SK-N-SH (cell line): Measurements from ENCODE around the gene CCDC102A. TPM values are rescaled to one million over a fixed set of nuclear protein-coding genes. Genes with fewer than 3 reads are reported as not detected.
A peak's percentile ranks its signal among the peaks of the same experiment; 100 is the strongest.

ENCODE experiments used
- CTCF ChIA-PET: fragments of 300-600, 350-600 bp; formaldehyde crosslinking; extraction: SDS; loops from one replicate; lab custom pipeline; 2021; lab: Yijun Ruan, JAX
- POLR2A ChIA-PET: fragments of 350-600 bp; sonication (Branson Sonifier 250); formaldehyde crosslinking; extraction: SDS; loops from one replicate; lab custom pipeline; 2020; ENCODE audit warnings: antibody characterized with exemption, inconsistent platforms; lab: Yijun Ruan, JAX
- DNase-seq: peaks from one replicate; pipeline ENCODE4 v3.0.0; 2012
- H2AFZ ChIP-seq: fragments of 200-600 bp; sonication (generic); 2 replicates; pipeline ENCODE4 v1.8.1; 2016; ENCODE audit warnings: antibody characterized with exemption, mild to moderate bottlenecking, low read depth
- H3F3A ChIP-seq: fragments of 200-600 bp; sonication (generic); replicated peaks from 2 replicates; pipeline ENCODE3; 2016; ENCODE audit warnings: antibody characterized with exemption, mild to moderate bottlenecking; ENCODE audit not compliant: insufficient read depth
- H3K27ac ChIP-seq, 2 experiments: fragments of 200-500 bp in 1 of 2; fragments of 200-600 bp in 1 of 2; sonication (Bioruptor generic) in 1 of 2; sonication (generic), shearing (Covaris generic) in 1 of 2; 2 replicates each; pipeline versions ENCODE4 v1.5.1 to v1.6.1; 2014 to 2016; ENCODE audit warnings: low read depth in 2 of 2, inconsistent platforms in 1 of 2, low read length in 1 of 2, mild to moderate bottlenecking in 1 of 2, mixed read lengths in 1 of 2
- H3K27me3 ChIP-seq: fragments of 200-600 bp; sonication (generic), shearing (Covaris generic); 2 replicates; pipeline ENCODE4 v1.6.1; 2016; ENCODE audit warnings: mixed run types; ENCODE audit not compliant: insufficient read depth
- H3K36me3 ChIP-seq, 2 experiments: fragments of 200-500 bp in 1 of 2; fragments of 200-600 bp in 1 of 2; sonication (Bioruptor generic) in 1 of 2; sonication (generic) in 1 of 2; replicated peaks in 1 of 2; 2 replicates each; pipeline versions ENCODE3 to v1.5.1; 2014 to 2016; ENCODE audit warnings: low read length in 1 of 2, mild to moderate bottlenecking in 1 of 2; ENCODE audit not compliant: insufficient read depth in 2 of 2, control insufficient read depth in 1 of 2
- H3K4me1 ChIP-seq, 2 experiments: fragments of 200-500 bp in 1 of 2; fragments of 200-600 bp in 1 of 2; sonication (Bioruptor generic) in 1 of 2; sonication (generic), shearing (Covaris generic) in 1 of 2; 2 replicates each; pipeline versions ENCODE4 v1.5.1 to v1.6.1; 2014 to 2016; ENCODE audit warnings: low read depth in 1 of 2, low read length in 1 of 2, mixed run types in 1 of 2; ENCODE audit not compliant: insufficient read depth in 2 of 2, control insufficient read depth in 1 of 2
- H3K4me2 ChIP-seq: fragments of 200-600 bp; sonication (generic), shearing (Covaris generic); 2 replicates; pipeline ENCODE4 v1.6.1; 2017; ENCODE audit warnings: mixed run types
- H3K4me3 ChIP-seq, 2 experiments: fragments of 200-500 bp in 1 of 2; fragments of 200-600 bp in 1 of 2; sonication (Bioruptor generic) in 1 of 2; sonication (generic), shearing (Covaris generic) in 1 of 2; 2 replicates each; pipeline versions ENCODE4 v1.5.1 to v1.8.1; 2014 to 2016; ENCODE audit warnings: low read depth in 2 of 2, inconsistent platforms in 1 of 2, low read length in 1 of 2, mild to moderate bottlenecking in 1 of 2, mixed read lengths in 1 of 2, moderate library complexity in 1 of 2
- H3K79me2 ChIP-seq: fragments of 200-600 bp; sonication (generic); 2 replicates; pipeline ENCODE4 v1.8.1; 2017; ENCODE audit warnings: mild to moderate bottlenecking; ENCODE audit not compliant: insufficient read depth
- H3K9ac ChIP-seq: fragments of 200-600 bp; sonication (generic); 2 replicates; pipeline ENCODE4 v1.6.1; 2017; ENCODE audit warnings: mixed run types
- H3K9me2 ChIP-seq: fragments of 200-600 bp; sonication (generic); 2 replicates; pipeline ENCODE4 v1.6.1; 2017; ENCODE audit warnings: mixed run types
- H3K9me3 ChIP-seq: fragments of 200-600 bp; sonication (generic); 2 replicates; pipeline ENCODE4 v1.6.1; 2017; ENCODE audit warnings: mixed run types, mild to moderate bottlenecking, moderate library complexity
- H4K20me1 ChIP-seq: fragments of 200-600 bp; sonication (generic); 2 replicates; pipeline ENCODE4 v1.6.1; 2017; ENCODE audit warnings: mild to moderate bottlenecking, mixed run types; ENCODE audit not compliant: insufficient read depth
- CHD2 ChIP-seq: fragments of 150-350 bp; IDR thresholded peaks from 2 replicates; pipeline ENCODE4 v1.6.1; 2018; ENCODE audit warnings: low read length; ENCODE audit not compliant: partially characterized antibody
- CTCF ChIP-seq: fragments of 200-600 bp; sonication (generic); IDR thresholded peaks from 2 replicates; pipeline ENCODE4 v1.6.1; 2017; ENCODE audit warnings: antibody characterized with exemption, mild to moderate bottlenecking, moderate library complexity
- ELF1 ChIP-seq: IDR thresholded peaks from 2 replicates; pipeline ENCODE4 v1.4.0; 2012
- FOSL2 ChIP-seq: IDR thresholded peaks from 2 replicates; pipeline ENCODE4 v1.4.0; 2012; ENCODE audit warnings: low read depth, mild to moderate bottlenecking, moderate library complexity, borderline replicate concordance
- FOXJ3 ChIP-seq: sonication (generic); formaldehyde crosslinking; IDR thresholded peaks from 2 replicates; pipeline ENCODE4 v1.5.1; 2020; ENCODE audit warnings: mild to moderate bottlenecking, missing genetic modification reagents
- GATA2 ChIP-seq: sonication (generic); formaldehyde crosslinking; IDR thresholded peaks from 2 replicates; pipeline ENCODE4 v1.5.0; 2020; ENCODE audit warnings: mild to moderate bottlenecking, missing genetic modification reagents
- MAX ChIP-seq: IDR thresholded peaks from 2 replicates; pipeline ENCODE4 v1.4.0; 2012; ENCODE audit warnings: low read depth
- MXI1 ChIP-seq: IDR thresholded peaks from 2 replicates; pipeline ENCODE4 v1.6.1; 2012; ENCODE audit warnings: mild to moderate bottlenecking, low read depth, low read length, improper control_type of control experiment
- NRF1 ChIP-seq: IDR thresholded peaks from 2 replicates; pipeline ENCODE4 v1.6.1; 2012; ENCODE audit warnings: low read depth, mild to moderate bottlenecking, low read length
- TAF1 ChIP-seq: IDR thresholded peaks from 2 replicates; pipeline ENCODE4 v1.6.1; 2012; ENCODE audit warnings: low read depth, mild to moderate bottlenecking, low read length, moderate library complexity, borderline replicate concordance
- USF2 ChIP-seq: fragments of 150-350 bp; IDR thresholded peaks from 2 replicates; pipeline ENCODE4 v1.6.1; 2017; ENCODE audit warnings: antibody characterized with exemption, low read length, low read depth, borderline replicate concordance
- ZBTB33 ChIP-seq: IDR thresholded peaks from 2 replicates; pipeline ENCODE4 v1.4.0; 2012; ENCODE audit warnings: low read depth, borderline replicate concordance
- WGBS: methylation state at CpG from one replicate; pipeline ENCODE4 v1.1.6; 2017; ENCODE audit warnings: low lambda C conversion rate; 5-methylcytosine and 5-hydroxymethylcytosine counted together
- polyA plus RNA-seq, 3 experiments: library from polyadenylated mRNA; depleted of rRNA; stranded (reverse); fragments of >200 nt; gene quantifications; 2 replicates each; pipeline ENCODE4 v1.2.3, GENCODE V29; 2012

CCDC102A gene
- polyA plus RNA-seq, 1 of the 3 experiments (the other 2 are of a cell fraction): 26.2 TPM

GRCh38 chr16:57469917-57470470, 66.4 kb downstream of the CCDC102A start (continued):
- TF ChIP-seq CHD2: no peak
- no peak for TF ChIP-seq MAX
- no peak for TF ChIP-seq CTCF
- TF ChIP-seq FOXJ3 (CRISPR knock-in tag): no peak
- TF ChIP-seq GATA2: no peak
- TF ChIP-seq MXI1: no peak
- TF ChIP-seq USF2: no peak
- no peak for TF ChIP-seq TAF1
- no peak for TF ChIP-seq ELF1

GRCh38 chr16:57469046-57469445, 67.3 kb downstream of the CCDC102A start:
- Histone ChIP-seq H3K4me3 (no peak overlapping the region), H4K20me1 (0 out of 2 replicates have a peak, but pooled peaks cover 3% of the 10 kb centered on the region), H3K4me1 (peaks cover 2 to 53% of the 10 kb centered on the region in 2 experiments; a peak in 2 of 4 replicates), H3F3A (peaks cover 4% of the 10 kb centered on the region), H2AFZ (no peak overlapping the region), H3K79me2 (peaks cover 19% of the 10 kb centered on the region; the same call in 1 of the 2 replicates), H3K9ac (no peak overlapping the region), H3K27ac (peak overlapping the region in 1 of 2 experiments; percentile 95; a peak in 2 of 4 replicates), H3K4me2 (no peak overlapping the region), H3K36me3 (peaks cover 58 to 89% of the 10 kb centered on the region in 2 experiments), H3K9me3 (no peaks in the 10 kb centered on the region), H3K9me2 (no peaks in the 10 kb centered on the region), H3K27me3 (no peaks in the 10 kb centered on the region)
- ChIA-PET POLR2A (no interaction called here), CTCF (interaction anchor here (1.1 to 21.0 kb wide), 2 partner anchors 45 to 52 kb away, joined by 3 to 354 read pairs; no protein-coding TSS in a partner anchor)
- DNase-seq: no peak
- TF ChIP-seq ZBTB33 (no peak), FOSL2 (no peak), CHD2 (no peak), NRF1 (no peak)
- WGBS: 84% methylated on average over 8 of the region's 11 CpGs
